ENCODE results near the gene TMF1. TPM values are rescaled to one million over a fixed set of nuclear protein-coding genes. Genes with fewer than 3 reads are reported as not detected.

The TMF1 gene
- total RNA-seq, 1 donor from 2014 or later: 24.4 TPM

DNA sequence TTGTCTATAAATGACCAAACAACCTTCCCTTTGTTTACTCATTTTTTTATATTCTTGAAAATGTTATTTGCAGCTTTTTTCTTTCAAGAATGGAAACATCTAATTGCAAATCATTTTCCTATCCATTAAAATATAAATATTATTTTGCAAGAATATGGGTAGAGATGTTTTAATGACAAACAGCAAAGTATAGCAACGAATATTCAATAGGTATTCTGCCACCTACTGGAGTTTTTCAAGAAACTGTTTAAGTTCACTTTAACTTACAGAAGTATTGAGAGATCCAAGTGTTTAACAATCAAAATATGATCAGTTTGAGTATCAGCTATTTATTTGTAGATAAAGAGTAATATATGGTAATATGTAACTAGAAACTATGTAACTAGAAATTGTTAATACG lies 31.7 kb downstream of the TMF1 start:
- H3K4me2 ChIP-seq: no peak overlapping the region
- H3K4me3 ChIP-seq: no peak overlapping the region
- TF ChIP-seq EZH2 (IDR thresholded peaks at IDR 0.05) (no peak), CTCF (IDR thresholded peaks at IDR 0.05) (peak; percentile 47)
- peaks cover 11% of the 10 kb centered on the region for H3F3A ChIP-seq (ENCODE audit: low read depth)
- H3K27me3 Mint-ChIP-seq (ENCODE audit: insufficient read depth, low read depth): no peaks in the 10 kb centered on the region
- H4K20me1 ChIP-seq (ENCODE audit: low read depth): no peaks in the 10 kb centered on the region
- H3K9ac ChIP-seq: no peak overlapping the region
- H3K27me3 ChIP-seq: peaks cover under 1% of the 10 kb centered on the region
- no peak overlapping the region for H3K27ac ChIP-seq
- no peaks in the 10 kb centered on the region for H3K4me1 ChIP-seq
- no peaks in the 10 kb centered on the region for H3K9me3 ChIP-seq (ENCODE audit: low read depth)
- no peak overlapping the region for H3K27ac Mint-ChIP-seq
- no peaks in the 10 kb centered on the region for H3K79me2 ChIP-seq (ENCODE audit: low read depth)
- no peaks in the 10 kb centered on the region for H3K9me3 Mint-ChIP-seq
- H2AFZ ChIP-seq (replicated peaks): no peak overlapping the region
- peaks cover 6% of the 10 kb centered on the region for H3K36me3 ChIP-seq
- H3K4me1 Mint-ChIP-seq: no peaks in the 10 kb centered on the region
- no peak overlapping the region for H3K4me3 Mint-ChIP-seq
- H3K36me3 Mint-ChIP-seq: peaks cover 4% of the 10 kb centered on the region
- no peak for DNase-seq (ENCODE audit: low spot score)

DNA sequence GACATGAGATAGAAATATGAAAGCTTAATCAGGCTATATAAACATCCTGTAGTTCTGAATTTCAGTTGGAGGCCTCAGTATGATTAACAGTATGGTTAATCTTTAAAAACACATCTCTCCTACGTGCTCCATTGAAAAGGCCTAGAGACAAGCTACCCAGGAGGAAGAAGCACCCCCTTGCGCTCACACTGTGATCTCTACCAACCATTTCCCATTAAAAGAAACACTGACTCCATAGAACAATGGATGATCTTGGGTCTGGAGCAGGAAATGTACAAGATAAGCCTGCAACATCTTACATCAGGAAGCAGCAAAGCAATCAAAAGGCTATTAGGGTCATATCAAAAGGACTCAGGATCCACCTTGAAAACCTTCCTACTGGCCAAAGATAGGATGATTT lies 35.2 kb downstream of the TMF1 start:
- no peaks in the 10 kb centered on the region for H3K79me2 ChIP-seq (ENCODE audit: low read depth)
- no peak for DNase-seq (ENCODE audit: low spot score)
- Mint-ChIP-seq H3K4me1 (peaks cover 12% of the 10 kb centered on the region), H3K27ac (no peak overlapping the region), H3K9me3 (no peaks in the 10 kb centered on the region), H3K36me3 (peaks cover 4% of the 10 kb centered on the region), H3K27me3 (ENCODE audit: insufficient read depth, low read depth) (peaks cover 8% of the 10 kb centered on the region), H3K4me3 (no peak overlapping the region)
- H3K4me2 ChIP-seq: no peak overlapping the region
- H3K9me3 ChIP-seq (ENCODE audit: low read depth): no peaks in the 10 kb centered on the region
- peaks cover 32% of the 10 kb centered on the region for H3F3A ChIP-seq (ENCODE audit: low read depth)
- no peak overlapping the region for H3K27ac ChIP-seq
- TF ChIP-seq EZH2 (IDR thresholded peaks at IDR 0.05) (no peak), CTCF (IDR thresholded peaks at IDR 0.05) (no peak), EZH2phosphoT487 (IDR thresholded peaks at IDR 0.05) (no peak)
- H3K36me3 ChIP-seq: no peaks in the 10 kb centered on the region
- peaks cover 36% of the 10 kb centered on the region for H3K27me3 ChIP-seq
- H4K20me1 ChIP-seq (ENCODE audit: low read depth): peaks cover 7% of the 10 kb centered on the region
- no peak overlapping the region for H3K4me3 ChIP-seq
- no peak overlapping the region for H3K9ac ChIP-seq
- no peak overlapping the region for H2AFZ ChIP-seq (replicated peaks)
- peaks cover 13% of the 10 kb centered on the region for H3K4me1 ChIP-seq

DNA sequence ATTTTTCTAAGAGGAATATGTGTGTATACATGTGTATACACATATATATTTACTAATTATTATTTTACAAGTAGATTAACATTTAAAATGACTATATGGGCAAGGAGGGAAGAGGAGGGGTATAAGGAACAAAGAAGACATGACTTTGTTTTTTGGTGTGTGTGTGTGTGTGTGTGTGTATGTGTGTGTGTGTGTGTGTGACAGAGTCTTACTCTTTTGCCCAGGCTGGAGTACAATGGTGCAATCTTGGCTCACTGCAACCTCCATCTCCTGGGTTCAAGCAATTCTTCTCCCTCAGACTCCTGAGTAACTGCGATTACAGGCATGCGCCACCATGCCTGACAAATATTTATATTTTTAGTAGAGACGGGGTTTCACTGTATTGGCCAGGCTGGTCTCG lies 36.0 kb downstream of the TMF1 start:
- TF ChIP-seq EZH2 (IDR thresholded peaks at IDR 0.05) (no peak), EZH2phosphoT487 (IDR thresholded peaks at IDR 0.05) (no peak), CTCF (IDR thresholded peaks at IDR 0.05) (no peak)

More for the DNA sequence above, 36.0 kb downstream of the TMF1 start:
- peaks cover 12% of the 10 kb centered on the region for H3K4me1 Mint-ChIP-seq
- DNase-seq (ENCODE audit: low spot score): no peak
- H3K4me3 Mint-ChIP-seq: no peak overlapping the region
- Histone ChIP-seq H3F3A (ENCODE audit: low read depth) (peaks cover 30% of the 10 kb centered on the region), H3K4me1 (peaks cover 13% of the 10 kb centered on the region), H3K36me3 (no peaks in the 10 kb centered on the region), H3K9me3 (ENCODE audit: low read depth) (no peaks in the 10 kb centered on the region), H3K9ac (no peak overlapping the region), H4K20me1 (ENCODE audit: low read depth) (peaks cover 7% of the 10 kb centered on the region), H3K27me3 (peaks cover 43% of the 10 kb centered on the region), H3K79me2 (ENCODE audit: low read depth) (no peaks in the 10 kb centered on the region), H2AFZ (replicated peaks) (no peak overlapping the region), H3K4me2 (no peak overlapping the region), H3K4me3 (no peak overlapping the region), H3K27ac (no peak overlapping the region)
- H3K9me3 Mint-ChIP-seq: no peaks in the 10 kb centered on the region
- peaks cover 10% of the 10 kb centered on the region for H3K27me3 Mint-ChIP-seq (ENCODE audit: insufficient read depth, low read depth)
- peaks cover 4% of the 10 kb centered on the region for H3K36me3 Mint-ChIP-seq
- H3K27ac Mint-ChIP-seq: no peak overlapping the region
